Measurements from ENCODE around the gene CDC42EP2. TPM values are rescaled to one million over a fixed set of nuclear protein-coding genes. Genes with fewer than 3 reads are reported as not detected.

The CDC42EP2 gene
- total and polyA plus RNA-seq, 12 donors = 1.0 to 18.3 (median 4.9) TPM

DNA sequence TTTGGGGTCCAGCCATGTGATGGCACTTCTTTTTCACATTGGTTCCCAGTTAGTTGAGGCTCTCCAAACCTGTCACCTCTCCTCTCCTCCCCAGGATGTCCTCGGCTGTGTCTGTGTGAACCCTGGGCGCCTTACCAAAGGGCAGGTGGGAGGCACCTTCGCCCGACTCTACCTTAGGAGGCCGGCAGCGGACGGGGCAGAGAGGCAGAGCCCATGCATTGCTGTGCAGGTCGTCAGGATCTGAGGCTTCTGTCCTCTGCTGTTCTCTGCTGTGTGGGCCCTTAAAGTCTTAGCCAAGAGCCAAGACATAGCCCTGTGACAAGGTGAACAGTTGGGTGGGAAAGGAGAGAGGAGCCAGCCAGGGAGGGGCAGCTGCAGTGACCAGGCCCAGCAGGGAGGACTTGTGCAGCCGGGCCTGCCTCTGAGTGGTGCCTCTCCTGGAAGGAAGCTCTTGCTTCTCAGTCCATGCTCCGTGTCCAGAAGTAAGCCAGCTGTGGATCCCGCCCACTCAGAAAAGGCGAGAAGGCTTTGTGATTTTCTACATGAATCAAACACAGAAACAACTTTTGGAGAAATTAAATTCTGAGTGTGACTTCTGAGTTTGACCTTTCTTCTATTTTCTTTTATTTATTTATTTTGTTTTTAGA is 17.5 kb upstream of the CDC42EP2 start:
- no peak for TF ChIP-seq POLR2A (IDR thresholded peaks at IDR 0.05)
- TF ChIP-seq, protein P1, sequence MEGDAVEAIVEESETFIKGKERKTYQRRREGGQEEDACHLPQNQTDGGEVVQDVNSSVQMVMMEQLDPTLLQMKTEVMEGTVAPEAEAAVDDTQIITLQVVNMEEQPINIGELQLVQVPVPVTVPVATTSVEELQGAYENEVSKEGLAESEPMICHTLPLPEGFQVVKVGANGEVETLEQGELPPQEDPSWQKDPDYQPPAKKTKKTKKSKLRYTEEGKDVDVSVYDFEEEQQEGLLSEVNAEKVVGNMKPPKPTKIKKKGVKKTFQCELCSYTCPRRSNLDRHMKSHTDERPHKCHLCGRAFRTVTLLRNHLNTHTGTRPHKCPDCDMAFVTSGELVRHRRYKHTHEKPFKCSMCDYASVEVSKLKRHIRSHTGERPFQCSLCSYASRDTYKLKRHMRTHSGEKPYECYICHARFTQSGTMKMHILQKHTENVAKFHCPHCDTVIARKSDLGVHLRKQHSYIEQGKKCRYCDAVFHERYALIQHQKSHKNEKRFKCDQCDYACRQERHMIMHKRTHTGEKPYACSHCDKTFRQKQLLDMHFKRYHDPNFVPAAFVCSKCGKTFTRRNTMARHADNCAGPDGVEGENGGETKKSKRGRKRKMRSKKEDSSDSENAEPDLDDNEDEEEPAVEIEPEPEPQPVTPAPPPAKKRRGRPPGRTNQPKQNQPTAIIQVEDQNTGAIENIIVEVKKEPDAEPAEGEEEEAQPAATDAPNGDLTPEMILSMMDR (IDR thresholded peaks at IDR 0.05) = no peak
- DNase-seq = no peak
- H3K27ac ChIP-seq = peak overlapping the region in 2 of 5 donors; percentile 74 to 89
- no peak overlapping the region for H3K4me3 ChIP-seq
- intact Hi-C loops (cut with DNase I) = no loop called here
- H3K27me3 ChIP-seq = no peaks in the 10 kb centered on the region
- H3K9me3 ChIP-seq (replicated peaks in 1 of 3) = no peaks in the 10 kb centered on the region
- peaks cover 0 to 22% of the 10 kb centered on the region in 2 donors for H3K4me1 ChIP-seq (replicated peaks in 1 of 2)
- WGBS, 4 donors = 83 to 92% (median 91%) methylated on average over 10 to 12 of the region's 12 CpGs
- H3K36me3 ChIP-seq (replicated peaks in 1 of 2) = peaks cover 0 to 17% of the 10 kb centered on the region in 2 donors

DNA sequence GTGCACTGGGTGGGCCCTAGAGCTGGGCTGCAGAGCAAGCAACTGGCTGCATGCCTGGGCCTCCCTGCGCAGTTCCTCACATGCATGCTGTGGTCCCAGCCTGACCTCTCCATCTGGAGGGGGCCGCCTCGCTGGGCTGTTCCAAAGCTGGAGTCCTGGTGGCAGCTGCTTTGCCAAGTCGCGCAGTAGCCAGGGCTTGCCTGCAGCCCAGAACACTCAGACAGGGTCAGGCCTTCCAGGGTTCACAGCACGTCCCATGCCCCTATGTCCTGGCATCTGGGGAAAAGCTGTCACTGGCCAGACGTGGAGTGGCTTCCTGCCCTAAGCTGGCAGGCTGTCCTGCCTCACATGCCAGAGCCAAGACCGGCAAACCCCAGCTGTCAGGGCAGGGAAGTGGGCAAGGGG is 16.5 kb upstream of the CDC42EP2 start:
- Histone ChIP-seq H3K27me3 (no peaks in the 10 kb centered on the region), H3K9me3 (replicated peaks in 1 of 3) (no peaks in the 10 kb centered on the region), H3K4me1 (replicated peaks in 1 of 2) (peaks cover 0 to 13% of the 10 kb centered on the region in 2 donors), H3K27ac (peak overlapping the region in 4 of 5 donors; percentile 19 to 89 (median 68)), H3K4me3 (no peak overlapping the region), H3K36me3 (replicated peaks in 1 of 2) (peaks cover 0 to 17% of the 10 kb centered on the region in 2 donors)
- WGBS, 4 donors = 66 to 83% (median 70%) methylated on average over 1 to 8 of the region's 8 CpGs; no CpG with 5 or more reads in 1 of the 4 donors
- intact Hi-C loops (cut with DNase I) = no loop called here
- TF ChIP-seq, protein P1 (IDR thresholded peaks at IDR 0.05) = no peak
- no peak for TF ChIP-seq POLR2A (IDR thresholded peaks at IDR 0.05)
- DNase-seq = peak in 5 of 7 donors; percentile 38 to 81 (median 52)

DNA sequence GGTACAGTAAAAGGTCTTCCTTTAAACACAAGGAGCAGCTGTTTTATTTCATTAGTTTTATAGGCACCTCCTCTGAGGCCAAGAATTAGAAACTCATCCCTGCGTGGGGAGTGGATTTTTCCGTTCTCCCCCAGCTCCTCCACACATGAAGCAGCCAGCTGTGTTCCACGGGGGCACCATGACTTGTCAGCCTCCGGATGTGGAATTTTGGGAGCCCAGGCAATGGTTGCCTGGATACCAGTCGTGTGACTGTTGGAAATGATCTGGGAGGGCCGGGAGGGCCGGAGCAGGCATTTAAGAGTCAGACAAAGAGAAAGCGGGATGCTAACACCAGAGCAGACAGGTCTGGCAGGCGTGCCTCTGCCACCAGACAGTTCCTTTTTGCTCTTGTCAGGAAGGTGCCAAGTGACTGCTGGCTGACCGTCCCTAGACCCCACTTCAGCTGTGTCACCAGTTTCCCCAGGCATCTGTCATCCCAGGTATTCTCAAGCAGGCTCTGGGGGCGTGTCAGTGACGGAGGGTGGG is 15.9 kb upstream of the CDC42EP2 start:
- no peaks in the 10 kb centered on the region for H3K9me3 ChIP-seq (replicated peaks in 1 of 3)
- peaks cover 0 to 9% of the 10 kb centered on the region in 2 donors for H3K4me1 ChIP-seq (replicated peaks in 1 of 2)
- 68 to 78% (median 75%) methylated on average over 8 to 12 of the region's 12 CpGs for WGBS, 4 donors
- H3K36me3 ChIP-seq (replicated peaks in 1 of 2) = peaks cover 0 to 17% of the 10 kb centered on the region in 2 donors
- DNase-seq = peak in 4 of 7 donors; percentile 26 to 80 (median 56)
- H3K4me3 ChIP-seq = no peak overlapping the region
- no peak for TF ChIP-seq POLR2A (IDR thresholded peaks at IDR 0.05)
- TF ChIP-seq, protein P1 (IDR thresholded peaks at IDR 0.05) = no peak
- intact Hi-C loops (cut with DNase I) = no loop called here
- no peaks in the 10 kb centered on the region for H3K27me3 ChIP-seq
- H3K27ac ChIP-seq = peak overlapping the region in 4 of 5 donors; percentile 19 to 89 (median 68)

DNA sequence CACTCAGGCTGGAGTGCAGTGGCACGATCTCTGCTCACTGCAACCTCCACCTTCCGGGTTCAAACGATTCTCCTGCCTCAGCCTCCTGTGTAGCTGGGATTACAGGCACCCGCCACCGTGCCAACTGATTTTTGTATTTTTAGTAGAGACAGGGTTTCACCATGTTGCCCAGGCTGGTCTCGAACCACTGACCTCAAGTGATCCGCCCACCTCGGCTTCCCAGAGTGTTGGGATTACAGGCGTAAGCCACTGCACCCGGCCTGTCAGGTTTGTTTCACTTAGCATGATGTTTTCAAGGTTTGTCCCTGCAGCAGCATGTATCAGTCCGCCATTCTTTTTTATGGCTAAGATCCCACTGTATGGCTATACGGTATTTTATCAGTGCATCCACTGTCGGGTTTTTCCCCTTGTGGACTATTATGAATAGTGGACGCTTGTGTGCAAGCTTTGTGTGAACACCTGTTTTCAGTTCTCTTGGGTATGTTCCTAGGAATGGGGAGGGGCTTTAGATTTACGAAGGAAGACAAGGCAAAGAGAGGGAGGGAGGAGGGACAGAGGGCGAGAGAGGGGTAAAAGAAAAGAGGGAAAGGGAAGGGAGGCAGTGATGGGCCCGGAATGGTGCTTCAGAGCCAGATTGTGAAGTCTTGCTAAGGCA is 13.9 kb upstream of the CDC42EP2 start:
- intact Hi-C loops (cut with DNase I) = no loop called here
- Histone ChIP-seq H3K4me3 (no peak overlapping the region), H3K27ac (peak overlapping the region in 1 of 5 donors; percentile 20), H3K9me3 (replicated peaks in 1 of 3) (no peaks in the 10 kb centered on the region), H3K27me3 (no peaks in the 10 kb centered on the region), H3K36me3 (replicated peaks in 1 of 2) (peaks cover 0 to 4% of the 10 kb centered on the region in 2 donors), H3K4me1 (replicated peaks in 1 of 2) (peaks cover 0 to 9% of the 10 kb centered on the region in 2 donors)
- WGBS, 4 donors = 89 to 92% (median 91%) methylated on average over 17 of the region's 17 CpGs
- no peak for DNase-seq
- no peak for TF ChIP-seq POLR2A (IDR thresholded peaks at IDR 0.05)
- TF ChIP-seq, protein P1 (IDR thresholded peaks at IDR 0.05) = no peak
